ENCODE measurements around the gene ZNF775. TPM values are rescaled to one million over a fixed set of nuclear protein-coding genes. Genes with fewer than 3 reads are reported as not detected.

The ZNF775 gene
- total RNA-seq, 1 experiment from 2014 or later = 3.7 TPM

- Histone ChIP-seq H3K9ac (ENCODE audit: low read length) (no peak overlapping the region), H3K36me3 (ENCODE audit: low read depth, low read length) (no peaks in the 10 kb centered on the region), H3K9me2 (replicated peaks; ENCODE audit: low read length) (no peaks in the 10 kb centered on the region), H3K4me3 (ENCODE audit: low read length) (no peak overlapping the region), H3K27me3 (ENCODE audit: low read length) (no peaks in the 10 kb centered on the region), H2AFZ (ENCODE audit: low read length) (no peak overlapping the region), H3K79me2 (ENCODE audit: low read length) (no peaks in the 10 kb centered on the region), H3K4me1 (ENCODE audit: insufficient read depth, low read length) (peaks cover 12% of the 10 kb centered on the region), H3K9me3 (ENCODE audit: low read length) (no peaks in the 10 kb centered on the region), H3K27ac (ENCODE audit: low read length) (no peak overlapping the region), H3K4me2 (ENCODE audit: low read length) (no peak overlapping the region), H3F3A (ENCODE audit: low read length, unreplicated experiment) (no peaks in the 10 kb centered on the region), H4K20me1 (ENCODE audit: low read length) (no peaks in the 10 kb centered on the region)
- no TSS peak for BruUV-seq (replicated peaks)
- ChIA-PET POLR2A (ENCODE audit: unreplicated experiment) (no interaction called here), CTCF (no interaction called here)
- ATAC-seq (no peak), DNase-seq (no peak)
- intact Hi-C loops (cut with micrococcal nuclease) = no loop called here
- TF ChIP-seq EZH2phosphoT487 (IDR thresholded peaks at IDR 0.05; ENCODE audit: borderline replicate concordance, low read length) (no peak), CTCF (conservative IDR thresholded peaks at IDR 0.05; ENCODE audit: low read depth, low read length) (no peak), EZH2 (IDR thresholded peaks at IDR 0.05; ENCODE audit: low read length, unreplicated experiment) (no peak)
Observed at GRCh38 chr7:150425670-150426069, 46.5 kb downstream of the ZNF775 start.

DNA sequence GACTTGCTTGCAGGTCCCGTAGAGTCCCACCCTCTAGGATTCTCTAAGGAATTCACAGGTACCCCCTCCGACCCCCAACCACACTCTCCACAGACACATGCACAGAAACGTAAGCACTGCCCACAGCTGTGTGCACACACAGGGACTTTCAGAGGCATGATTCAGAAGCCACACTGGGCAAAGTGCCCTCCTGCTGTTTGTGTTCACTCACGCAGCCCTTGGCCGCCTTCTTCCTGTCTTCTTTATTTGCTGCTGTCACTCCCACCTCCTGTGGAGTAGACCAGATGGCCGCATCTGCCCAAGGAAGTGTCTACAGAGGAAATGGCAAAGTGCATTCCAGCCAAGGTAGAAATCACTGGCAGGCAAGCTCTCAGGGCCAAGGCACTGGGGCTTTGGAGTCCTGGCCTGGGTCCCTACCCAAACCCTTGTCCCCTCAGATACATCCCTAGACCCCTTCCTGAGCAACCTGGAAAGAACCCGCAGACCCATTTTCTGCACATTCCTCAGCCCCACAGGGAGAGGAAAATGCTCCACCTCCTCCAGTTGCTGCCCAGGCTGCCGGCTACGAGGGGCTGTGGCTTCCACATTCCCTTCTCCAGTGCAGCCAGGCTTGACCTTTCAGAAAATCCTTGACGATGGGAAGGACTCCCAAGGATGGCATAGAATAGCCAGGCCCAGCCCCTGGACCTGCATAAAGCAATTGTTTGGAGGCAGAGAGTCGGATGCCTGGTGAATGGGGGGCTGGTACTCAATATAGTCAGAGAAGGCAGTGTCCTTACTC, 49.7 kb downstream of the ZNF775 start:
- ChIA-PET CTCF (no interaction called here), POLR2A (ENCODE audit: unreplicated experiment) (no interaction called here)
- no peaks in the 10 kb centered on the region for H3K36me3 ChIP-seq (ENCODE audit: low read depth, low read length)
- ATAC-seq (peak; percentile 98), DNase-seq (peak; percentile 94)
- peak overlapping the region; percentile 33 for H3K27ac ChIP-seq (ENCODE audit: low read length)
- H3F3A ChIP-seq (ENCODE audit: low read length, unreplicated experiment) = no peaks in the 10 kb centered on the region
- H3K9me3 ChIP-seq (ENCODE audit: low read length) = no peaks in the 10 kb centered on the region
- no peaks in the 10 kb centered on the region for H3K27me3 ChIP-seq (ENCODE audit: low read length)
- no peak overlapping the region for H2AFZ ChIP-seq (ENCODE audit: low read length)
- no peak overlapping the region for H3K4me3 ChIP-seq (ENCODE audit: low read length)
- no peaks in the 10 kb centered on the region for H3K79me2 ChIP-seq (ENCODE audit: low read length)
- H3K9me2 ChIP-seq (replicated peaks; ENCODE audit: low read length) = no peaks in the 10 kb centered on the region
- H3K4me2 ChIP-seq (ENCODE audit: low read length) = peak overlapping the region; percentile 45
- H3K9ac ChIP-seq (ENCODE audit: low read length) = no peak overlapping the region
- no TSS peak for BruUV-seq (replicated peaks)
- intact Hi-C loops (cut with micrococcal nuclease) = no loop called here
- TF ChIP-seq EZH2 (IDR thresholded peaks at IDR 0.05; ENCODE audit: low read length, unreplicated experiment) (no peak), EZH2phosphoT487 (IDR thresholded peaks at IDR 0.05; ENCODE audit: borderline replicate concordance, low read length) (no peak), CTCF (conservative IDR thresholded peaks at IDR 0.05; ENCODE audit: low read depth, low read length) (no peak)
- peaks cover 12% of the 10 kb centered on the region for H3K4me1 ChIP-seq (ENCODE audit: insufficient read depth, low read length)
- H4K20me1 ChIP-seq (ENCODE audit: low read length) = no peaks in the 10 kb centered on the region

DNA sequence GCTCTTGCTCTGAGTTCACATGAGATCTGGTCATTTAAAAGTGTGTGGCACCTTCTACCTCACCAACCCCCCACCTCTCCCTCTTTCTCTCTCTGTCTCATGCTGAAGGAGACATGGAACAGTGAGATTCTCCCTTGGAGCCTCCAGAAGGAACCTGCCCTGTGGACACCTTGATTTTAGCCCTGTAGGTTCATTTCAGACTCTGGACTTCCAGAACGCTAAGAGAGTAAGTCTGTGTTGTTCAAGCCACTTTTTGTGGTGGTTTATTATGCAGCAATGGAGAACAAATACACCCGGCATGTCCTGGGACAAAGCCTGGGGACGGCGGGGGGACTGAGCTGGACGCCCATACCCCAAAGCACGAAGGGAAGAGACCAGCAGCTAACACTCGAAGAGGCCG, 50.6 kb downstream of the ZNF775 start:
- Histone ChIP-seq H3K9ac (ENCODE audit: low read length) (no peak overlapping the region), H3K9me2 (replicated peaks; ENCODE audit: low read length) (no peaks in the 10 kb centered on the region), H3K27me3 (ENCODE audit: low read length) (no peaks in the 10 kb centered on the region), H3K79me2 (ENCODE audit: low read length) (no peaks in the 10 kb centered on the region), H4K20me1 (ENCODE audit: low read length) (no peaks in the 10 kb centered on the region), H3K4me2 (ENCODE audit: low read length) (no peak overlapping the region), H3K9me3 (ENCODE audit: low read length) (no peaks in the 10 kb centered on the region), H3F3A (ENCODE audit: low read length, unreplicated experiment) (no peaks in the 10 kb centered on the region), H3K4me1 (ENCODE audit: insufficient read depth, low read length) (peaks cover 12% of the 10 kb centered on the region), H3K36me3 (ENCODE audit: low read depth, low read length) (no peaks in the 10 kb centered on the region), H3K27ac (ENCODE audit: low read length) (no peak overlapping the region), H2AFZ (ENCODE audit: low read length) (no peak overlapping the region), H3K4me3 (ENCODE audit: low read length) (no peak overlapping the region)
- CTCF ChIA-PET = no interaction called here
- TF ChIP-seq CTCF (conservative IDR thresholded peaks at IDR 0.05; ENCODE audit: low read depth, low read length) (no peak), EZH2 (IDR thresholded peaks at IDR 0.05; ENCODE audit: low read length, unreplicated experiment) (no peak), EZH2phosphoT487 (IDR thresholded peaks at IDR 0.05; ENCODE audit: borderline replicate concordance, low read length) (no peak)
- no TSS peak for BruUV-seq (replicated peaks)
- ATAC-seq = no peak
- DNase-seq = no peak
- intact Hi-C loops (cut with micrococcal nuclease) = no loop called here
- POLR2A ChIA-PET (ENCODE audit: unreplicated experiment) = no interaction called here
